ENCODE measurements around the gene TNFRSF11A. TPM values are rescaled to one million over a fixed set of nuclear protein-coding genes. Genes with fewer than 3 reads are reported as not detected.

Gene TNFRSF11A
- total RNA-seq, 1 donor from 2014 or later, result 1.6 TPM

- intact Hi-C loops (cut with micrococcal nuclease), result no loop called here
- no peak for DNase-seq
- H3K27me3 ChIP-seq (ENCODE audit: low read depth), result peaks cover 96% of the 10 kb centered on the region
Observed at GRCh38 chr18:62334120-62334519, 9.0 kb downstream of the TNFRSF11A start.

GRCh38 chr18:62335494-62335893 is 10.4 kb downstream of the TNFRSF11A start:
- TF ChIP-seq CTCF (IDR thresholded peaks at IDR 0.05; ENCODE audit: borderline replicate concordance), result no peak
- H3K27ac ChIP-seq (replicated peaks), result no peak overlapping the region
- H3K4me3 ChIP-seq, result no peak overlapping the region
- H3K9me3 ChIP-seq (replicated peaks), result no peaks in the 10 kb centered on the region
- intact Hi-C loops (cut with micrococcal nuclease), result no loop called here
- no peaks in the 10 kb centered on the region for H3K4me1 ChIP-seq
- no peaks in the 10 kb centered on the region for H3K36me3 ChIP-seq
- H3K27me3 ChIP-seq (ENCODE audit: low read depth), result peaks cover 96% of the 10 kb centered on the region
- DNase-seq, result no peak

More at GRCh38 chr18:62334120-62334519, 9.0 kb downstream of the TNFRSF11A start:
- H3K4me1 ChIP-seq, result peaks cover 12% of the 10 kb centered on the region
- no peak overlapping the region for H3K27ac ChIP-seq (replicated peaks)
- no peaks in the 10 kb centered on the region for H3K9me3 ChIP-seq (replicated peaks)
- no peaks in the 10 kb centered on the region for H3K36me3 ChIP-seq
- H3K4me3 ChIP-seq, result no peak overlapping the region
- TF ChIP-seq CTCF (IDR thresholded peaks at IDR 0.05; ENCODE audit: borderline replicate concordance), result no peak

GRCh38 chr18:62336618-62337017 is 11.5 kb downstream of the TNFRSF11A start:
- Histone ChIP-seq H3K27ac (replicated peaks) (no peak overlapping the region), H3K9me3 (replicated peaks) (no peaks in the 10 kb centered on the region), H3K4me1 (no peaks in the 10 kb centered on the region), H3K27me3 (ENCODE audit: low read depth) (peaks cover 89% of the 10 kb centered on the region), H3K36me3 (no peaks in the 10 kb centered on the region), H3K4me3 (no peak overlapping the region)
- DNase-seq, result no peak
- TF ChIP-seq CTCF (IDR thresholded peaks at IDR 0.05; ENCODE audit: borderline replicate concordance), result no peak
- intact Hi-C loops (cut with micrococcal nuclease), result no loop called here

GRCh38 chr18:62337336-62337735 is 12.2 kb downstream of the TNFRSF11A start:
- DNase-seq, result no peak
- Histone ChIP-seq H3K9me3 (replicated peaks) (no peaks in the 10 kb centered on the region), H3K4me1 (no peaks in the 10 kb centered on the region), H3K36me3 (no peaks in the 10 kb centered on the region), H3K27ac (replicated peaks) (no peak overlapping the region), H3K4me3 (no peak overlapping the region), H3K27me3 (ENCODE audit: low read depth) (peaks cover 86% of the 10 kb centered on the region)
- no peak for TF ChIP-seq CTCF (IDR thresholded peaks at IDR 0.05; ENCODE audit: borderline replicate concordance)
- intact Hi-C loops (cut with micrococcal nuclease), result no loop called here

GRCh38 chr18:62338446-62339105 is 13.5 kb downstream of the TNFRSF11A start:
- Histone ChIP-seq H3K4me1 (no peaks in the 10 kb centered on the region), H3K4me3 (no peak overlapping the region), H3K27ac (replicated peaks) (no peak overlapping the region), H3K36me3 (no peaks in the 10 kb centered on the region), H3K9me3 (replicated peaks) (no peaks in the 10 kb centered on the region), H3K27me3 (ENCODE audit: low read depth) (peaks cover 74% of the 10 kb centered on the region)
- TF ChIP-seq CTCF (IDR thresholded peaks at IDR 0.05; ENCODE audit: borderline replicate concordance), result no peak
- intact Hi-C loops (cut with micrococcal nuclease), result no loop called here
- DNase-seq, result no peak

Measured in left ventricle myocardium inferior (tissue), 1 donor.